ENCODE data around the gene ARHGAP6.

Gene ARHGAP6

GRCh38 chrX:11103751-11104150, 562.0 kb downstream of the ARHGAP6 start:
- no peak for DNase-seq (ENCODE audit: low read depth)

GRCh38 chrX:11103006-11103405, 562.7 kb downstream of the ARHGAP6 start:
- no peak for DNase-seq (ENCODE audit: low read depth)

- no peak for DNase-seq (ENCODE audit: low read depth)
Measured at GRCh38 chrX:11100281-11101035, 565.3 kb downstream of the ARHGAP6 start.

- no peak for DNase-seq (ENCODE audit: low read depth)
Measured at GRCh38 chrX:11099465-11099864, 566.3 kb downstream of the ARHGAP6 start.

GRCh38 chrX:11097933-11098332, 567.8 kb downstream of the ARHGAP6 start:
- DNase-seq (ENCODE audit: low read depth): no peak

GRCh38 chrX:11089802-11090201, 575.9 kb downstream of the ARHGAP6 start:
- DNase-seq (ENCODE audit: low read depth): no peak
